Measurements from ENCODE around the gene PRICKLE1. TPM values are rescaled to one million over a fixed set of nuclear protein-coding genes. Genes with fewer than 3 reads are reported as not detected.

Gene PRICKLE1
- total RNA-seq, 1 donor from 2014 or later: 100 TPM

- ATAC-seq (peak; percentile 58), DNase-seq (ENCODE audit: low spot score) (no peak)
- intact Hi-C loops (cut with DNase I): no loop called here
These were observed 80.6 kb downstream of the PRICKLE1 start for GRCh38 chr12:42508913-42509460.

GRCh38 chr12:42507565-42507964, 82.0 kb downstream of the PRICKLE1 start:
- ATAC-seq (no peak), DNase-seq (ENCODE audit: low spot score) (no peak)
- intact Hi-C loops (cut with DNase I): no loop called here

- intact Hi-C loops (cut with DNase I): no loop called here
- ATAC-seq: no peak
These were observed 82.5 kb downstream of the PRICKLE1 start for GRCh38 chr12:42507081-42507480.

GRCh38 chr12:42504049-42504448, 85.5 kb downstream of the PRICKLE1 start:
- no peak for DNase-seq (ENCODE audit: low spot score)
- peak; percentile 58 for ATAC-seq
- intact Hi-C loops (cut with DNase I): no loop called here

More at GRCh38 chr12:42507081-42507480, 82.5 kb downstream of the PRICKLE1 start:
- no peak for DNase-seq (ENCODE audit: low spot score)

- intact Hi-C loops (cut with DNase I): no loop called here
- ATAC-seq (no peak), DNase-seq (ENCODE audit: low spot score) (no peak)
These were observed 86.9 kb downstream of the PRICKLE1 start for GRCh38 chr12:42502682-42503081.

- ATAC-seq (no peak), DNase-seq (ENCODE audit: low spot score) (no peak)
- intact Hi-C loops (cut with DNase I): no loop called here
These were observed 90.8 kb downstream of the PRICKLE1 start for GRCh38 chr12:42498549-42499247.

- ATAC-seq (no peak), DNase-seq (ENCODE audit: low spot score) (no peak)
- intact Hi-C loops (cut with DNase I): no loop called here
These were observed 92.7 kb downstream of the PRICKLE1 start for GRCh38 chr12:42496886-42497285.

GRCh38 chr12:42495244-42495643, 94.3 kb downstream of the PRICKLE1 start:
- intact Hi-C loops (cut with DNase I): no loop called here
- no peak for DNase-seq (ENCODE audit: low spot score)
- no peak for ATAC-seq

GRCh38 chr12:42492267-42492666, 97.3 kb downstream of the PRICKLE1 start:
- ATAC-seq (no peak), DNase-seq (ENCODE audit: low spot score) (no peak)
- intact Hi-C loops (cut with DNase I): no loop called here

GRCh38 chr12:42490261-42490842, 99.2 kb downstream of the PRICKLE1 start:
- DNase-seq (ENCODE audit: low spot score) (no peak), ATAC-seq (peak; percentile 23)
- intact Hi-C loops (cut with DNase I): no loop called here

GRCh38 chr12:42486407-42486806, 103.1 kb downstream of the PRICKLE1 start:
- intact Hi-C loops (cut with DNase I): loop anchor here (10.0 kb wide), 1 partner anchor 78 kb away; no protein-coding TSS in a partner anchor
- ATAC-seq (no peak), DNase-seq (ENCODE audit: low spot score) (no peak)

- intact Hi-C loops (cut with DNase I): loop anchor here (10.0 kb wide), 1 partner anchor 79 kb away; no protein-coding TSS in a partner anchor
- ATAC-seq (no peak), DNase-seq (ENCODE audit: low spot score) (no peak)
These were observed 103.7 kb downstream of the PRICKLE1 start for GRCh38 chr12:42485823-42486222.

- DNase-seq (ENCODE audit: low spot score) (no peak), ATAC-seq (no peak)
- intact Hi-C loops (cut with DNase I): loop anchor here (10.0 kb wide), 1 partner anchor 80 kb away; no protein-coding TSS in a partner anchor
These were observed 104.5 kb downstream of the PRICKLE1 start for GRCh38 chr12:42484996-42485395.

GRCh38 chr12:42483521-42483790, 106.1 kb downstream of the PRICKLE1 start:
- peak; percentile 71 for DNase-seq (ENCODE audit: low spot score)
- intact Hi-C loops (cut with DNase I): loop anchor here (10.0 kb wide), 1 partner anchor 81 kb away; no protein-coding TSS in a partner anchor
- peak; percentile 35 for ATAC-seq

- intact Hi-C loops (cut with DNase I): loop anchor here (10.0 kb wide), 1 partner anchor 82 kb away; no protein-coding TSS in a partner anchor
- DNase-seq (ENCODE audit: low spot score) (peak; percentile 86), ATAC-seq (peak; percentile 90)
These were observed 106.6 kb downstream of the PRICKLE1 start for GRCh38 chr12:42482748-42483520.

GRCh38 chr12:42482041-42482747, 107.4 kb downstream of the PRICKLE1 start:
- DNase-seq (ENCODE audit: low spot score): peak; percentile 66
- peak; percentile 20 for ATAC-seq
- intact Hi-C loops (cut with DNase I): loop anchor here (10.0 kb wide), 1 partner anchor 83 kb away; no protein-coding TSS in a partner anchor

GRCh38 chr12:42481368-42481767, 108.2 kb downstream of the PRICKLE1 start:
- ATAC-seq (no peak), DNase-seq (ENCODE audit: low spot score) (no peak)
- intact Hi-C loops (cut with DNase I): loop anchor here (10.0 kb wide), 1 partner anchor 83 kb away; no protein-coding TSS in a partner anchor

- intact Hi-C loops (cut with DNase I): no loop called here
- DNase-seq (ENCODE audit: low spot score) (no peak), ATAC-seq (no peak)
These were observed 111.6 kb downstream of the PRICKLE1 start for GRCh38 chr12:42477941-42478340.

- no peak for ATAC-seq
- no peak for DNase-seq (ENCODE audit: low spot score)
- intact Hi-C loops (cut with DNase I): no loop called here
These were observed 114.4 kb downstream of the PRICKLE1 start for GRCh38 chr12:42475106-42475505.
